A549 (cell line): ENCODE data around the gene PBX4.

Source experiments
- CEBPB ChIP-seq, 2 experiments: fragments of >200 bp in 1 of 2; sonication (Bioruptor Twin) in 1 of 2; formaldehyde crosslinking in 1 of 2; IDR thresholded peaks; 2 replicates each; pipeline ENCODE4 v1.6.1; 2012 to 2016
- CTCF ChIP-seq: fragments of >200 bp; sonication (Bioruptor Twin); formaldehyde crosslinking; IDR thresholded peaks from 3 replicates; pipeline ENCODE4 v1.5.1; 2016
- EP300 ChIP-seq, 2 experiments: fragments of >200 bp; sonication (Bioruptor Twin); formaldehyde crosslinking; IDR thresholded peaks; 2 replicates in 1 of 2; 3 replicates in 1 of 2; pipeline ENCODE4 v1.6.1; 2016 to 2017
- GATA3 ChIP-seq: IDR thresholded peaks from 2 replicates; pipeline ENCODE4 v1.6.1; 2012; ENCODE audit warnings: borderline replicate concordance
- MAFK ChIP-seq: fragments of 450-650 bp; IDR thresholded peaks from 2 replicates; pipeline ENCODE4 v1.6.1; 2014; ENCODE audit not compliant: partially characterized antibody
- MAX ChIP-seq: IDR thresholded peaks from 2 replicates; pipeline ENCODE4 v1.6.1; 2012
- MYC ChIP-seq: IDR thresholded peaks from 2 replicates; pipeline ENCODE4 v1.6.1; 2012; ENCODE audit warnings: mild to moderate bottlenecking, inconsistent platforms, low read length, improper control_type of control experiment, borderline replicate concordance
- PBX3 ChIP-seq: IDR thresholded peaks from 2 replicates; pipeline ENCODE4 v1.6.1; 2012
- POLR2A ChIP-seq: IDR thresholded peaks from 2 replicates; pipeline ENCODE4 v1.6.1; 2012; ENCODE audit warnings: mild to moderate bottlenecking, low read length
- TF ChIP-seq, protein P1 (sequence below): fragments of >200 bp; sonication (Bioruptor Twin); formaldehyde crosslinking; IDR thresholded peaks from 3 replicates; pipeline ENCODE4 v1.6.1; 2016

DNA sequence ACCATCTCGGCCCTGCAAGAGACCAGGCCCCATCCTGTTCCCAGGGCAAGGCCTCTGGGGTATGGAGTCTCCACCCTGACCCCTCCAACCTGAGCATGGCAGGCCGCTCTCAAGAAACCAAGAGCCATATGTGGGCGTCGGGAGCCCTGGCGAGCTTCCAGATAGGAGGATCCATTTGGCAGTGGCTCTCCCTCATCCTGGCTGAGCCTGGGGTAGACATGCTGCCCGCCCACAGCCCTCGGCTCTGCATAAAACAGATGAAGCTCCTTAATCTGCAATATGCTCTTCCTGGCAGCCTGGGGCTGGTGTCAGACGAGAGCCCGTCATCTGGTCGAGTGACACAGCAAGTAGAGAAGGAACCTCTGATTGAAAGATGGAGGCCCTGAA lies 38.9 kb upstream of the PBX4 start:
- TF ChIP-seq POLR2A (no peak), MYC (no peak), MAFK (no peak), CTCF (no peak), CEBPB (IDR thresholded peaks at IDR 0.05) (no peak), MAX (no peak), GATA3 (no peak), EP300 (IDR thresholded peaks at IDR 0.05) (no peak), PBX3 (no peak)
- TF ChIP-seq, protein P1, sequence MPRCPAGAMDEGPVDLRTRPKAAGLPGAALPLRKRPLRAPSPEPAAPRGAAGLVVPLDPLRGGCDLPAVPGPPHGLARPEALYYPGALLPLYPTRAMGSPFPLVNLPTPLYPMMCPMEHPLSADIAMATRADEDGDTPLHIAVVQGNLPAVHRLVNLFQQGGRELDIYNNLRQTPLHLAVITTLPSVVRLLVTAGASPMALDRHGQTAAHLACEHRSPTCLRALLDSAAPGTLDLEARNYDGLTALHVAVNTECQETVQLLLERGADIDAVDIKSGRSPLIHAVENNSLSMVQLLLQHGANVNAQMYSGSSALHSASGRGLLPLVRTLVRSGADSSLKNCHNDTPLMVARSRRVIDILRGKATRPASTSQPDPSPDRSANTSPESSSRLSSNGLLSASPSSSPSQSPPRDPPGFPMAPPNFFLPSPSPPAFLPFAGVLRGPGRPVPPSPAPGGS: no peak
